MM.1S (cell line): ENCODE data around the gene KRT23.

Experiments used
- DNase-seq: peaks from one replicate; pipeline ENCODE4 v3.0.0-alpha.2; 2015
- H2AFZ ChIP-seq: fragments of 300-600 bp; sonication (generic); 2 replicates; pipeline ENCODE4 v1.6.0; 2016; ENCODE audit warnings: antibody characterized with exemption, low read length
- H3F3A ChIP-seq: fragments of 300-600 bp; sonication (generic); 2 replicates; pipeline ENCODE4 v1.6.1; 2016; ENCODE audit warnings: mild to moderate bottlenecking, antibody characterized with exemption, low read length, moderate library complexity, mixed read lengths; ENCODE audit not compliant: insufficient read depth
- H3K27ac ChIP-seq: fragments of 300-600 bp; sonication (generic); 2 replicates; pipeline ENCODE4 v1.5.1; 2016; ENCODE audit warnings: mild to moderate bottlenecking, low read length
- H3K27me3 ChIP-seq: fragments of 300-600 bp; sonication (generic); replicated peaks from 2 replicates; pipeline ENCODE4 v1.6.0; 2016; ENCODE audit warnings: low read length; ENCODE audit not compliant: insufficient read depth
- H3K36me3 ChIP-seq: fragments of 300-600 bp; sonication (generic); replicated peaks from 2 replicates; pipeline ENCODE4 v1.6.1; 2016; ENCODE audit warnings: mild to moderate bottlenecking, low read length, mixed read lengths; ENCODE audit not compliant: insufficient read depth
- H3K4me1 ChIP-seq: fragments of 300-600 bp; sonication (generic); 2 replicates; pipeline ENCODE4 v1.6.1; 2016; ENCODE audit warnings: low read length, mixed read lengths
- H3K4me2 ChIP-seq: fragments of 300-600 bp; sonication (generic); 2 replicates; pipeline ENCODE4 v1.6.0; 2016; ENCODE audit warnings: low read depth, low read length
- H3K4me3 ChIP-seq: fragments of 300-600 bp; sonication (generic); 2 replicates; pipeline ENCODE4 v1.5.1; 2016; ENCODE audit warnings: low read length, mixed read lengths
- H3K79me2 ChIP-seq: fragments of 300-600 bp; sonication (generic); 2 replicates; pipeline ENCODE4 v1.6.1; 2016; ENCODE audit warnings: mixed run types, low read length, mixed read lengths
- H3K9ac ChIP-seq: fragments of 300-600 bp; sonication (generic); 2 replicates; pipeline ENCODE4 v1.6.1; 2016; ENCODE audit warnings: low read length, mixed read lengths
- H3K9me2 ChIP-seq: fragments of 300-600 bp; sonication (generic); replicated peaks from 2 replicates; pipeline ENCODE4 v1.6.1; 2016; ENCODE audit warnings: mild to moderate bottlenecking, low read length, mixed read lengths; ENCODE audit not compliant: insufficient read depth
- H3K9me3 ChIP-seq: fragments of 300-600 bp; sonication (generic); replicated peaks from 2 replicates; pipeline ENCODE4 v1.6.1; 2016; ENCODE audit warnings: mild to moderate bottlenecking, low read length, mixed read lengths; ENCODE audit not compliant: insufficient read depth
- H4K20me1 ChIP-seq: fragments of 300-600 bp; sonication (generic); 2 replicates; pipeline ENCODE4 v1.6.1; 2016; ENCODE audit warnings: mild to moderate bottlenecking, low read length, moderate library complexity, mixed read lengths; ENCODE audit not compliant: insufficient read depth
- EZH2 ChIP-seq: fragments of 300-600 bp; sonication (generic); optimal IDR thresholded peaks from 2 replicates; pipeline ENCODE3; 2017; ENCODE audit warnings: low read depth, mild to moderate bottlenecking, antibody characterized with exemption, low read length, mixed read lengths
- EZH2phosphoT487 ChIP-seq: fragments of 300-600 bp; sonication (generic); IDR thresholded peaks from 2 replicates; pipeline ENCODE4 v1.6.1; 2018; ENCODE audit warnings: antibody characterized with exemption, low read length
- TF ChIP-seq, protein P1 (sequence below): fragments of 300-600 bp; sonication (generic); IDR thresholded peaks from 2 replicates; pipeline ENCODE4 v1.5.1; 2016; ENCODE audit warnings: antibody characterized with exemption, low read length, mixed read lengths

KRT23 gene

DNA sequence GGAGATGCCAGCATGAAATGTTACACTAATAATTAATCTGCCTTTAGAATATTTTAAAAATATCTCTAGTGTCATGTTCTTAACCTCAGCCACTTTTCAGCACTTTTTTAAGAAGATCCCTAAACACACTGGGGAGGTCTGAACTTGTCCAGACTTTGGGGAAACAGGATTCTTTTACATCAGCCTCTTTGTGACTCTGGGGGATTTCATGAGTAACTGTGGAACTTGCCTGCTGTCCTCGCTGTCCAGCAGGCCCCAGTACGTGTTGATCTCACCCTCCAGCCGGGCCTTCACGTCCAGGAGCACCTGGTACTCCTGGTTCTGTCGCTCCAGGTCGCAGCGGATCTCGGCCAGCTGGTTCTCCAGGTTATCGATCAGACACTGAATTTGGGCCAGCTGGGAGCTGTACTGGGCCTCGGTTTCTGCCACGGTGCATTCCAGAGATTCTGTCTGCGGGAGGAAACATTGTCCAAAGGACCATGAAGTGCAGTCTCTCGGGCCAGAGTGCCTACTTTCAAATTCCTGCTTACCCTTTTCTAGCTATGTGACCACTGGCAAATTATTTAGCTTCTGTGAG lies 41.2 kb upstream of the KRT23 start:
- Histone ChIP-seq H3K36me3 (no peaks in the 10 kb centered on the region), H3K9me3 (no peaks in the 10 kb centered on the region), H3F3A (no peaks in the 10 kb centered on the region), H3K4me1 (no peaks in the 10 kb centered on the region), H2AFZ (no peak overlapping the region), H3K27me3 (no peaks in the 10 kb centered on the region), H3K79me2 (no peaks in the 10 kb centered on the region), H4K20me1 (no peaks in the 10 kb centered on the region), H3K27ac (no peak overlapping the region), H3K4me2 (no peak overlapping the region), H3K9ac (no peak overlapping the region), H3K4me3 (no peak overlapping the region), H3K9me2 (no peaks in the 10 kb centered on the region)
- no peak for DNase-seq
- TF ChIP-seq, protein P1, sequence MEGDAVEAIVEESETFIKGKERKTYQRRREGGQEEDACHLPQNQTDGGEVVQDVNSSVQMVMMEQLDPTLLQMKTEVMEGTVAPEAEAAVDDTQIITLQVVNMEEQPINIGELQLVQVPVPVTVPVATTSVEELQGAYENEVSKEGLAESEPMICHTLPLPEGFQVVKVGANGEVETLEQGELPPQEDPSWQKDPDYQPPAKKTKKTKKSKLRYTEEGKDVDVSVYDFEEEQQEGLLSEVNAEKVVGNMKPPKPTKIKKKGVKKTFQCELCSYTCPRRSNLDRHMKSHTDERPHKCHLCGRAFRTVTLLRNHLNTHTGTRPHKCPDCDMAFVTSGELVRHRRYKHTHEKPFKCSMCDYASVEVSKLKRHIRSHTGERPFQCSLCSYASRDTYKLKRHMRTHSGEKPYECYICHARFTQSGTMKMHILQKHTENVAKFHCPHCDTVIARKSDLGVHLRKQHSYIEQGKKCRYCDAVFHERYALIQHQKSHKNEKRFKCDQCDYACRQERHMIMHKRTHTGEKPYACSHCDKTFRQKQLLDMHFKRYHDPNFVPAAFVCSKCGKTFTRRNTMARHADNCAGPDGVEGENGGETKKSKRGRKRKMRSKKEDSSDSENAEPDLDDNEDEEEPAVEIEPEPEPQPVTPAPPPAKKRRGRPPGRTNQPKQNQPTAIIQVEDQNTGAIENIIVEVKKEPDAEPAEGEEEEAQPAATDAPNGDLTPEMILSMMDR = no peak
- TF ChIP-seq EZH2 (no peak), EZH2phosphoT487 (no peak)

DNA sequence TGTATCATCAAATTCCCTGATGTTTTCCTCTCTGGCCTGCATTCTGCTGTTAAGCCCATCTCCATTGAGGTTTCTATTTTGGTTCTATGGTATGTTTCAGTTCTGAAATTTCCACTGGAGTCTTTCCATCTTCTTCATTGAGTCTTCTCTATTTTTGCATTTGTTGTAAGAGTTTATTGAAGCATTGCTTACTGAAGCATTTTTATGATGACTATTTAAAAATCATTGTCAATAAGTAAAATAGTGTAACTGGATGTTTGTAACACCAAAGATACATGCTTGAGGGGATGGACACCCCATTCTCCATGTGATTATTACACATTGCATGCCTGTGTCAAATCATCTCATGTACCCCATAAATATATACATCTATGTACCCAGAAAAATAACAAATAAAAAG lies 38.1 kb upstream of the KRT23 start:
- no peaks in the 10 kb centered on the region for H4K20me1 ChIP-seq

DNA sequence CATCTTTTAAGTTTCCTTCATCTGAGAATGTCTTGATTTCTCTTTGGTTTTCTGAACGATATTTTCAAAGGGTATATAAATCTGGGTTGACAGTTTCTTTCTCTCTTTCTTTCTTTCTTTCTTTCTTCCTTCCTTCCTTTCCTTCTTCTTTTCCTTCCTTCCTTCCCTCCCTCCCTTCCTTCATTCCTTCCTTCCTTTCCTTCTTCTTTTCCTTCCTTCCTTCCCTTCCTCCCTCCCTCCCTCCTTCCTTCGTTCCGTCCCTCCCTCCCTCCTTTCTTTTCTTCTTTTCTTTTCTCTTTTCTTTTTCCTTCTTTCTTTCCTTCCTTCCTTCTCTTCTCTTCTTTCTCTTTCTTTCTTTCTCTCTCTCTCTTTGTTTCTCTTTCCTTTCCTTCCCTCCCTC lies 36.9 kb upstream of the KRT23 start:
- TF ChIP-seq, protein P1 = no peak
- no peak for TF ChIP-seq EZH2
- no peak for TF ChIP-seq EZH2phosphoT487
- no peak overlapping the region for H2AFZ ChIP-seq

More for the DNA sequence above, 38.1 kb upstream of the KRT23 start:
- H3K9me2 ChIP-seq = no peaks in the 10 kb centered on the region
- DNase-seq = no peak
- H2AFZ ChIP-seq = no peak overlapping the region
- H3F3A ChIP-seq = no peaks in the 10 kb centered on the region
- no peaks in the 10 kb centered on the region for H3K79me2 ChIP-seq
- H3K4me2 ChIP-seq = no peak overlapping the region
- no peak overlapping the region for H3K27ac ChIP-seq
- TF ChIP-seq, protein P1 = no peak
- no peak for TF ChIP-seq EZH2phosphoT487
- no peak for TF ChIP-seq EZH2
- no peak overlapping the region for H3K9ac ChIP-seq
- no peaks in the 10 kb centered on the region for H3K9me3 ChIP-seq
- H3K4me3 ChIP-seq = no peak overlapping the region
- no peaks in the 10 kb centered on the region for H3K4me1 ChIP-seq
- no peaks in the 10 kb centered on the region for H3K36me3 ChIP-seq
- no peaks in the 10 kb centered on the region for H3K27me3 ChIP-seq

GRCh38 chr17:40967582-40967981 lies 30.1 kb upstream of the KRT23 start:
- no peaks in the 10 kb centered on the region for H3K9me2 ChIP-seq
- no peak overlapping the region for H3K27ac ChIP-seq
- H2AFZ ChIP-seq = no peak overlapping the region
- H3K79me2 ChIP-seq = no peaks in the 10 kb centered on the region
- no peaks in the 10 kb centered on the region for H3K4me1 ChIP-seq
- no peak for DNase-seq
- H3K9ac ChIP-seq = no peak overlapping the region
- H3K4me2 ChIP-seq = no peak overlapping the region
- no peak overlapping the region for H3K4me3 ChIP-seq
- no peaks in the 10 kb centered on the region for H3F3A ChIP-seq
- no peaks in the 10 kb centered on the region for H4K20me1 ChIP-seq
- H3K9me3 ChIP-seq = no peaks in the 10 kb centered on the region
- TF ChIP-seq, protein P1 = no peak
- TF ChIP-seq EZH2 = no peak
- no peaks in the 10 kb centered on the region for H3K27me3 ChIP-seq
- no peaks in the 10 kb centered on the region for H3K36me3 ChIP-seq

More for the DNA sequence above, 36.9 kb upstream of the KRT23 start:
- Histone ChIP-seq H3K27me3 (no peaks in the 10 kb centered on the region), H3K79me2 (no peaks in the 10 kb centered on the region), H3K9ac (no peak overlapping the region), H3K4me3 (no peak overlapping the region), H3K27ac (no peak overlapping the region), H4K20me1 (no peaks in the 10 kb centered on the region), H3K9me2 (no peaks in the 10 kb centered on the region), H3K36me3 (no peaks in the 10 kb centered on the region), H3K9me3 (no peaks in the 10 kb centered on the region), H3K4me2 (no peak overlapping the region), H3F3A (no peaks in the 10 kb centered on the region), H3K4me1 (no peaks in the 10 kb centered on the region)
- DNase-seq = no peak
